HFF-Myc (cell line): ENCODE measurements around the gene CILP.
"Not testable (repeated sequence)": the region's sequence is repeated elsewhere in the genome, so short reads cannot be mapped to it uniquely, and the experiment has no call there.

ENCODE experiments used
- DNase-seq: peaks from one replicate; pipeline ENCODE4 v3.0.0-alpha.2; 2011; ENCODE audit warnings: low read depth; ENCODE audit errors: extremely low read depth
- H3K4me3 ChIP-seq: replicated peaks from 2 replicates; pipeline ENCODE4 v1.5.1; 2011; ENCODE audit warnings: low read depth, mild to moderate bottlenecking, control low read depth, low read length
- TF ChIP-seq, protein P1 (sequence below): IDR thresholded peaks from 2 replicates; pipeline ENCODE4 v1.5.1; 2012; ENCODE audit warnings: mild to moderate bottlenecking, low read depth, low read length, control low read depth; ENCODE audit errors: missing control alignments

The CILP gene

DNA sequence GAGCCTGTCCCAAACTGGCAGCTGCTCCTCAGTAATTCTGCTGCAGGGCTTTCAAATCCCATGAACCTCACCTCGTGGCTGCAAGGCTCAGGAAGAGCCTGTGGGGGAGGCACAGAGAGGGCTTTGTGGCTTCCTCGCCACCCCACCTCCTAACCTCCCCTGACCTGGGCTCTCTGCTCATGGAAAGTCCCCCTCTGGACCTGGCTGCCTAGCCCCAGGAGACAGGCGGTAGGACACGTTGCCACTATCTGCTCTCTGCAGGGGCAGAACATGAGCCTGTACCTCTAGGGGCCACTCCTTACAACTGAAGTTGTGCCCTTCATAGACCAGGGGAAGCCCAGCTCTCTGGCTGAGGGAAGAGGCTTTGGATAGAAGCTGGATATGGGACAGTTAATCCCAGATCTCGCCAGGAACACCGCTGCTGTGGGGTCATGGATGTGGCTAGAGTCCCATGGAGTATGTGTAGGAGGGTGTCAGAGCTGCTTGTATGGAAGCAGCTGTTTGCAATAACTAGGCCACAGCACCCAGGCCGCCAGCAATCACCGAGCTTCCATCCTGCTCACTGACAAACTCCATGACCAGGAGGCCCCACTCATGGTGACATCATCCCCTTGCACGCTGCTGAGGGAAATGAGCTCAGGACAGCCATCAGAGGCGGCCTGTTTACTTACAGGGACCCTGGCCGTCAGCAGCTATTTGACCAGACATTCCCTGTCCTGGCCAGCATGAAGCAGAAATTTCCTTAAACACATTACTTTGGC, 34.0 kb upstream of the CILP start:
- TF ChIP-seq, protein P1, sequence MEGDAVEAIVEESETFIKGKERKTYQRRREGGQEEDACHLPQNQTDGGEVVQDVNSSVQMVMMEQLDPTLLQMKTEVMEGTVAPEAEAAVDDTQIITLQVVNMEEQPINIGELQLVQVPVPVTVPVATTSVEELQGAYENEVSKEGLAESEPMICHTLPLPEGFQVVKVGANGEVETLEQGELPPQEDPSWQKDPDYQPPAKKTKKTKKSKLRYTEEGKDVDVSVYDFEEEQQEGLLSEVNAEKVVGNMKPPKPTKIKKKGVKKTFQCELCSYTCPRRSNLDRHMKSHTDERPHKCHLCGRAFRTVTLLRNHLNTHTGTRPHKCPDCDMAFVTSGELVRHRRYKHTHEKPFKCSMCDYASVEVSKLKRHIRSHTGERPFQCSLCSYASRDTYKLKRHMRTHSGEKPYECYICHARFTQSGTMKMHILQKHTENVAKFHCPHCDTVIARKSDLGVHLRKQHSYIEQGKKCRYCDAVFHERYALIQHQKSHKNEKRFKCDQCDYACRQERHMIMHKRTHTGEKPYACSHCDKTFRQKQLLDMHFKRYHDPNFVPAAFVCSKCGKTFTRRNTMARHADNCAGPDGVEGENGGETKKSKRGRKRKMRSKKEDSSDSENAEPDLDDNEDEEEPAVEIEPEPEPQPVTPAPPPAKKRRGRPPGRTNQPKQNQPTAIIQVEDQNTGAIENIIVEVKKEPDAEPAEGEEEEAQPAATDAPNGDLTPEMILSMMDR = no peak

DNA sequence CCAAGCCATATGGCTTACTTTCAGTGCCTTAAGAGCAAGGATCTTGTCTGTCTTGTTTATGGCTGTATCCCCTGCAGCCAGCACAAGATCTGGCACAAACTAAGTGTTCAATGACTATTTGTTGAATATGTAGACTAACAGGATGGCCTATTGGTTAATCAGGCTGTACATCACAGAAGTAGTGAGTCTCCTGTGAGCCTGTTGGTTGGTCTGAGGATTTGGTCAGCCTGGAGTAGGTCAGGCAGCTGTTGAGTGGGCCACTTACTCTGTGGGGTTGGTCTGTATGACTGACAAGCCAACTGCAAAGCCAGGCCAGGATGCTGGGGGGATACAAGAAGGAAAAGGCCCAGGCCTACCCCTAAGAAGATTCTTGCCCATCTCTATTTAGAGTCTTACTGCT, 33.4 kb upstream of the CILP start:
- DNase-seq = no peak
- TF ChIP-seq, protein P1 = no peak
- no peak overlapping the region for H3K4me3 ChIP-seq

More for the DNA sequence above, 34.0 kb upstream of the CILP start:
- DNase-seq = no peak
- H3K4me3 ChIP-seq = no peak overlapping the region

DNA sequence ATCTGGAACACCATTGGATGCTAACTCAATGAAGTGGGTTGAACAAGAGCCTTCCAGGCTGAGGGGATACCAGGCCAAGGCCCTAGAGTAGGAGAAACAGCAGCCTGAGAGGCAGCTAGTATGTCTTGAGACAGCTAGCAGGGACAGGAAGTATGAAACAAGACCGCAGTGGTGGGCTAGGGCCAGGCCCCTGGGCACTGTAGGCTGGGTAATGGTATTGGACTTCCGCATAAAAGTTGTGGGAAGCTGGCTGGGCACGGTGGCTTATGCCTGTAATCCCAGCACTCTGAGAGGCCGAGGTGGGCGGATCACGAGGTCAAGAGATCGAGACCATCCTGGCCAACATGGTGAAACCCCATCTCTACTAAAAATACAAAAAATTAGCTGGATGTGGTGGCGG, 25.2 kb upstream of the CILP start:
- H3K4me3 ChIP-seq, DNase-seq: not testable (repeated sequence)

DNA sequence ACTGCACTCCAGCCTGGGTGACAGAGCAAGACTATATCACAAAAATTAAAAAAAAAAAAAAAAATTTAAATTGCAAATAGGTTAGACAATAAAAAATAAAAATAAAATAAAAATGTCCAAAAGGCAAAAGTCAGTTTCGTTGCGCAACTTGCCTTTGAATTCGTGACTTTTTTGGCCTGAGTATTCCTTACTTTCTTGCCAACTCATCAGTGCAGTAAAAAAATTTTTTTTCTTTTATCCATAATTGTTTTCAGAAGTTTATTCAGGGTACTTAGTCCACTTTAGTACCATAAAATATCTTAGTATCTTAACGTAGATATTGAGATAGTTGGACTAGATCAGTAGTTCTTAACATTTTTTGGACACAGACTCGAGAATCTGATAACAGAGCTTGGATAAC, 22.4 kb upstream of the CILP start:
- DNase-seq = no peak
- no peak overlapping the region for H3K4me3 ChIP-seq
- TF ChIP-seq, protein P1 = no peak

DNA sequence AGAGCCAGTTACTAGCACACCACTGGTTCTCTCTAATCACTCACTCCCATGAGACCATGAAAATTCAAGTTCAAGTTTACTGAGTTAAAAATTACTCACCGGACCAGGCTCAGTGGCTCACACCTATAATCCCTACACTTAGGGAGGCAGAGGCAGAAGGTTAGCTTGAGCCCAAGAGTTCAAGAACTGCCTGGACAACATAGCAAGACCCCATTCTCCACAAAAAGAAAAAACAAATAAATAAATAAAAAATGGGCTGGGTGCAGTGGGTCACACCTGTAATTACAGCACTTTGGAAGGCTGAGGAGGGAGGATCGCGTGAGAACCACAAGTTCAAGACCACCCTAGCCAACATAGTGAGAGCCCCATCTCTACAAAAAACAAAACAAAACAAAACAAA, 21.2 kb upstream of the CILP start:
- no peak overlapping the region for H3K4me3 ChIP-seq
- no peak for DNase-seq
- TF ChIP-seq, protein P1 = no peak

DNA sequence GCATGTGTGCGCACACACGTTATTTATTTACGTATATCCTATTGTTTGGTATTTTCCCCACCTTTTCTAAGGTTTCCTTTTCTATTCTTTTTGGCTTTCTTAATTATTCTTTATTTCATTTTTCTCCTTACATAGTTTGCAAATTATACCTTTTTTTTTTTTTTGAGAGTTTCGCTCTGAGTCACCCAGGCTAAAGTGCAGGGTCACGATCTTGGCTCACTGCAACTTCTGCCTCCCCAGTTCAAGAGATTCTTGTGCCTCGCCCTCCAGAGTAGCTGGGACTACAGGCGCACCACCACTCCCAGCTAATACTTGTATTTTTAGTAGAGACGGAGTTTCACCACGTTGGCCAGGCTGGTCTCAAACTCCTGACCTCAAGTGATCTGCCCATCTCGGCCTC, 20.0 kb upstream of the CILP start:
- no peak for DNase-seq
- TF ChIP-seq, protein P1 = no peak
- H3K4me3 ChIP-seq = no peak overlapping the region

DNA sequence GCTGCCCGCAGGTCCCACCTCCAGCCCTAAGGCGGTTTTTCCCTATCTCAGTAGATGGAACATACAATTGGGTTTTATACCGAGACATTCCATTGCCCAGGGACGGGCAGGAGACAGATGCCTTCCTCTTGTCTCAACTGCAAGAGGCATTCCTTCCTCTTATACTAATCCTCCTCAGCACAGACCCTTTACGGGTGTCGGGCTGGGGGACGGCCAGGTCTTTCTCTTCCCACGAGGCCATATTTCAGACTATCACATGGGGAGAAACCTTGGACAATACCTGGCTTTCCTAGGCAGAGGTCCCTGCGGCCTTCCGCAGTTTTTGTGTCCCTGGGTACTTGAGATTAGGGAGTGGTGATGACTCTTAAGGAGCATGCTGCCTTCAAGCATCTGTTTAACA, 15.6 kb upstream of the CILP start:
- DNase-seq, H3K4me3 ChIP-seq: not testable (repeated sequence)

DNA sequence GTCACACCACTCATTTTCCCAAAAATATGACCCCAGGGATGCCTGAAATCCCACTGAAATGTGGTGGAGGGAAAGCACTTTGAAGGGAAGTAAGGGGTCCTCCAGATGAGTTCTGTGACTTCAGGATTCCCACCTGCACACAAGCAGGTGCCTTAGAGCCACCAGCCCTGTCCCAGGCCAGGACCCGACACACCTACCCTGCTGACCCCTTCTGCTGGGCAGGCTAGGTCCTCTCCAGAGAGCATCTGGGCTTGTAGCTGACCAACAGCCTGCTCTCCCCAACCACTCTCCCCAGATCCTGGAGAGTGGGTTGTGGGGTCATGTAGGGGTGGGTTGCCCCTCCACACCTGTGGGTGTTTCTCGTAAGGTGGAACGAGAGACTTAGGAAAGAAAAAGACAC, 14.9 kb upstream of the CILP start:
- TF ChIP-seq, protein P1 = no peak
- no peak for DNase-seq
- no peak overlapping the region for H3K4me3 ChIP-seq
